ENCODE data around the gene SORT1. TPM values are rescaled to one million over a fixed set of nuclear protein-coding genes. Genes with fewer than 3 reads are reported as not detected.

Gene SORT1
- total and polyA plus RNA-seq, 2 of the 8 experiments (the other 6 are each of a cell fraction or from before 2014, with no cell fraction given) = 18.7 to 69.6 TPM

- Histone ChIP-seq H3K4ac (replicated peaks; ENCODE audit: insufficient read length, low read depth, low read length) (no peak overlapping the region), H2BK120ac (replicated peaks; ENCODE audit: low read depth, low read length) (no peak overlapping the region), H3K23me2 (ENCODE audit: low read depth, low read length) (no peaks in the 10 kb centered on the region), H3K27ac (ENCODE audit: low read depth, low read length) (no peak overlapping the region), H2AK5ac (ENCODE audit: low read depth, low read length) (no peak overlapping the region), H4K8ac (ENCODE audit: extremely low read depth, insufficient read depth, low read length) (0 out of 2 replicates have a peak overlapping the region, but pooled peaks have one; percentile 18), H3K27me3 (replicated peaks in 1 of 4; ENCODE audit: control insufficient read depth in 3 of 4, extremely low read depth in 1 of 4, insufficient read depth in 3 of 4, low read length in 3 of 4) (no peaks in the 10 kb centered on the region), H3K23ac (ENCODE audit: insufficient read length) (no peak overlapping the region), H2BK12ac (ENCODE audit: low read depth, low read length) (no peak overlapping the region), H4K91ac (replicated peaks; ENCODE audit: insufficient read length, low read length) (no peak overlapping the region), H3K18ac (ENCODE audit: extremely low read depth, low read length) (no peak overlapping the region), H4K20me1 (replicated peaks in 1 of 2; ENCODE audit: control insufficient read depth in 1 of 2, insufficient read depth in 2 of 2, low read length in 2 of 2) (peaks cover 0 to 12% of the 10 kb centered on the region in 2 experiments), H3K4me2 (ENCODE audit: insufficient read depth in 1 of 2, low read depth in 2 of 2, low read length in 2 of 2) (no peak overlapping the region), H2BK15ac (ENCODE audit: low read length) (no peak overlapping the region), H3K56ac (replicated peaks; ENCODE audit: insufficient read length, low read depth, low read length) (no peak overlapping the region), H2AFZ (ENCODE audit: low read length) (no peak overlapping the region), H3K9ac (replicated peaks in 1 of 4; ENCODE audit: extremely low read depth in 1 of 4, low read depth in 3 of 4, low read length in 3 of 4) (no peak overlapping the region), H3K4me3 (ENCODE audit: extremely low read depth in 1 of 4, insufficient read depth in 2 of 4, low read depth in 3 of 4, low read length in 4 of 4) (no peak overlapping the region), H3K79me2 (ENCODE audit: control insufficient read depth in 1 of 2, insufficient read depth in 2 of 2, low read length in 2 of 2) (no peaks in the 10 kb centered on the region), H2BK5ac (ENCODE audit: low read depth, low read length) (no peak overlapping the region), H3K9me3 (ENCODE audit: insufficient read depth in 2 of 2, low read depth in 1 of 2, low read length in 1 of 2) (no peaks in the 10 kb centered on the region), H3K36me3 (ENCODE audit: control insufficient read depth in 2 of 4, insufficient read depth in 4 of 4, low read length in 3 of 4) (peaks cover 15 to 34% (median 23%) of the 10 kb centered on the region in 4 experiments; a peak in 6 of 8 replicates), H2BK20ac (ENCODE audit: low read length) (no peak overlapping the region), H3K79me1 (ENCODE audit: low read depth, low read length) (no peaks in the 10 kb centered on the region), H3K4me1 (replicated peaks in 1 of 4; ENCODE audit: control insufficient read depth in 3 of 4, insufficient read depth in 4 of 4, low read length in 3 of 4) (peaks cover 0 to 3% (median under 1%) of the 10 kb centered on the region in 4 experiments; a peak in 1 of 7 replicates), H4K5ac (ENCODE audit: insufficient read length, low read depth, low read length) (no peak overlapping the region), H3K14ac (ENCODE audit: insufficient read length) (no peak overlapping the region)
- TF ChIP-seq CTBP2 (IDR thresholded peaks at IDR 0.05; ENCODE audit: borderline replicate concordance, insufficient read depth, insufficient read length, low read length) = no peak
- no peak for TF ChIP-seq EZH2 (IDR thresholded peaks at IDR 0.05; ENCODE audit: low read depth, low read length, severe bottlenecking)
- TF ChIP-seq NRF1 (IDR thresholded peaks at IDR 0.05; ENCODE audit: low read depth, low read length) = no peak
- TF ChIP-seq BCL11A (IDR thresholded peaks at IDR 0.05; ENCODE audit: low read depth in 2 of 2, low read length in 2 of 2) = no peak
- TF ChIP-seq HDAC2 (IDR thresholded peaks at IDR 0.05; ENCODE audit: borderline replicate concordance in 1 of 2, low read depth in 2 of 2, low read length in 2 of 2) = no peak
- TF ChIP-seq SRF (IDR thresholded peaks at IDR 0.05; ENCODE audit: low read depth, low read length) = no peak
- TF ChIP-seq CBX8 (IDR thresholded peaks at IDR 0.05; ENCODE audit: borderline replicate concordance, low read depth, low read length) = no peak
- TF ChIP-seq ATF3 (IDR thresholded peaks at IDR 0.05; ENCODE audit: insufficient read depth, low read depth, low read length) = no peak
- TF ChIP-seq RFX5 (IDR thresholded peaks at IDR 0.05; ENCODE audit: borderline replicate concordance, low read depth, low read length) = no peak
- TF ChIP-seq KDM4A (IDR thresholded peaks at IDR 0.05; ENCODE audit: low read depth, low read length, severe bottlenecking) = no peak
- DNase-seq (ENCODE audit: low read depth in 1 of 2, low spot score in 2 of 2) (no peak), FAIRE-seq (no peak)
- ChIA-PET POLR2A (ENCODE audit: partially characterized antibody) (interaction anchor here (1.4 kb wide), 1 partner anchor 9 kb away, joined by 3 read pairs; no protein-coding TSS in a partner anchor), CTCF (ENCODE audit: partially characterized antibody) (interaction anchor here (0.8 to 5.2 kb wide), 10 partner anchors 9 to 130 kb away, joined by 3 to 46 read pairs (median 4); partner anchors contain the start of gene SORT1)
- WGBS, 2 experiments (ENCODE audit: extremely low coverage in 1 of 2, insufficient coverage in 1 of 2, insufficient read length in 1 of 2, insufficient replicate concordance in 2 of 2, low coverage in 1 of 2, low lambda C conversion rate in 2 of 2, missing lambda C conversion rate in 1 of 2) = 98% methylated on average over 17 of the region's 17 CpGs; no CpG with 5 or more reads in 1 of the 2 experiments
These were observed 129.9 kb downstream of the SORT1 start for GRCh38 chr1:109267743-109268300.
